HCT116 (cell line): ENCODE results near the gene CENPF. TPM values are rescaled to one million over a fixed set of nuclear protein-coding genes. Genes with fewer than 3 reads are reported as not detected.

Experiments used
- ATAC-seq: fragments of 200-7000 bp; cut with Tn5 transposase; 2 replicates; pipeline ENCODE4 v1.9.1; 2020; ENCODE audit warnings: mild to moderate bottlenecking, moderate library complexity
- BruUV-seq: library from RNA; stranded (reverse); fragments of 400-500 nt; replicated peaks from 2 replicates; lab custom pipeline; 2021; lab: Mats Ljungman, UMichigan
- CTCF ChIA-PET: fragments of 300-600 bp; sonication (Branson Sonifier 250); formaldehyde crosslinking; loops from one replicate; lab custom pipeline; 2021; ENCODE audit warnings: antibody characterized with exemption; lab: Charles Lee
- POLR2A ChIA-PET: fragments of 300-600, 350-600 bp; sonication (Branson Sonifier 250); formaldehyde crosslinking; loops from one replicate; lab custom pipeline; 2021; ENCODE audit warnings: antibody characterized with exemption; lab: Charles Lee
- RAD21 ChIA-PET, 2 experiments: fragments of 300-600 bp; sonication (Branson Sonifier 250); formaldehyde crosslinking; loops; one replicate each; lab custom pipeline; 2023; ENCODE audit warnings: low total read pairs in 2 of 2; ENCODE audit not compliant: uncharacterized antibody in 2 of 2, unreplicated experiment in 2 of 2, low non-redundant PET in 1 of 2; lab: Charles Lee
- DNase-seq: peaks from one replicate; pipeline ENCODE4 v3.0.0-alpha.2; 2010; ENCODE audit warnings: low read depth, low spot score
- H2AFZ ChIP-seq: fragments of 200-600 bp; shearing (Covaris generic), sonication (generic); 2 replicates; pipeline ENCODE4 v1.6.1; 2017; ENCODE audit warnings: low read depth, mixed run types, mixed read lengths, antibody characterized with exemption, low read length; ENCODE audit not compliant: poor library complexity, severe bottlenecking
- H3K27ac ChIP-seq: 2 replicates; pipeline ENCODE4 v1.5.1; 2012; ENCODE audit warnings: low read depth, low read length
- H3K27me3 ChIP-seq: fragments of 200-600 bp; sonication (generic); 2 replicates; pipeline ENCODE4 v1.6.1; 2016; ENCODE audit warnings: mixed run types, low read length, mixed read lengths; ENCODE audit not compliant: insufficient read depth
- H3K36me3 ChIP-seq, 2 experiments: fragments of 200-500 bp in 1 of 2; fragments of 200-600 bp in 1 of 2; sonication (Bioruptor generic) in 1 of 2; sonication (generic) in 1 of 2; 2 replicates each; pipeline versions ENCODE4 v1.5.1 to v1.6.1; 2014 to 2016; ENCODE audit warnings: low read length in 2 of 2, inconsistent platforms in 1 of 2, mixed read lengths in 1 of 2, mixed run types in 1 of 2; ENCODE audit not compliant: insufficient read depth in 2 of 2, control insufficient read depth in 1 of 2
- H3K4me1 ChIP-seq, 2 experiments: fragments of 200-600 bp in 1 of 2; sonication (generic) in 1 of 2; 2 replicates each; pipeline versions ENCODE4 v1.5.1 to v1.6.1; 2012 to 2017; ENCODE audit warnings: low read length in 2 of 2, inconsistent platforms in 1 of 2, mild to moderate bottlenecking in 1 of 2, mixed read lengths in 1 of 2, mixed run types in 1 of 2, moderate library complexity in 1 of 2; ENCODE audit not compliant: insufficient read depth in 2 of 2, control insufficient read depth in 1 of 2
- H3K4me2 ChIP-seq: fragments of 200-600 bp; sonication (generic); 2 replicates; pipeline ENCODE4 v1.6.1; 2017; ENCODE audit warnings: mixed run types, low read length, mixed read lengths
- H3K4me3 ChIP-seq, 2 experiments: fragments of 200-600 bp in 1 of 2; sonication (generic) in 1 of 2; replicated peaks in 1 of 2; 2 replicates each; pipeline ENCODE4 v1.5.1; 2011 to 2016; ENCODE audit warnings: low read length in 2 of 2, control low read depth in 1 of 2, low read depth in 1 of 2, mild to moderate bottlenecking in 1 of 2, mixed read lengths in 1 of 2, mixed run types in 1 of 2
- H3K79me2 ChIP-seq: fragments of 200-600 bp; sonication (generic); 2 replicates; pipeline ENCODE4 v1.6.1; 2017; ENCODE audit warnings: mild to moderate bottlenecking, mixed run types, low read length, moderate library complexity, mixed read lengths; ENCODE audit not compliant: insufficient read depth
- H3K9ac ChIP-seq: fragments of 200-600 bp; sonication (generic); 2 replicates; pipeline ENCODE4 v1.6.1; 2016; ENCODE audit warnings: low read length, mixed read lengths
- H3K9me2 ChIP-seq: fragments of 200-600 bp; sonication (generic), shearing (Covaris generic); 2 replicates; pipeline ENCODE4 v1.6.1; 2017; ENCODE audit warnings: mixed run types, mild to moderate bottlenecking, moderate library complexity; ENCODE audit not compliant: insufficient read depth
- H3K9me3 ChIP-seq, 2 experiments: fragments of 200-500 bp in 1 of 2; fragments of 200-600 bp in 1 of 2; sonication (Bioruptor generic) in 1 of 2; sonication (generic) in 1 of 2; 2 replicates each; pipeline ENCODE4 v1.6.1; 2014 to 2017; ENCODE audit warnings: low read length in 2 of 2, mixed read lengths in 2 of 2, inconsistent platforms in 1 of 2, low read depth in 1 of 2, mild to moderate bottlenecking in 1 of 2, mixed run types in 1 of 2, moderate library complexity in 1 of 2; ENCODE audit not compliant: control insufficient read depth in 1 of 2, insufficient read depth in 1 of 2
- H4K20me1 ChIP-seq: fragments of 200-600 bp; sonication (generic), shearing (Covaris generic); 2 replicates; pipeline ENCODE4 v1.6.1; 2017; ENCODE audit warnings: mixed run types, mild to moderate bottlenecking, moderate library complexity; ENCODE audit not compliant: insufficient read depth
- CBX3 ChIP-seq: IDR thresholded peaks from 2 replicates; pipeline ENCODE4 v1.6.1; 2012; ENCODE audit warnings: low read depth
- ELF1 ChIP-seq: IDR thresholded peaks from 2 replicates; pipeline ENCODE4 v1.6.1; 2012; ENCODE audit warnings: low read depth, borderline replicate concordance
- EZH2 ChIP-seq: fragments of 200-600 bp; sonication (generic); IDR thresholded peaks from 2 replicates; pipeline ENCODE4 v1.6.1; 2017; ENCODE audit warnings: antibody characterized with exemption, mixed run types
- EZH2phosphoT487 ChIP-seq: fragments of 200-600 bp; IDR thresholded peaks from 2 replicates; pipeline ENCODE4 v1.6.1; 2018; ENCODE audit warnings: antibody characterized with exemption, borderline replicate concordance
- FOSL1 ChIP-seq: IDR thresholded peaks from 2 replicates; pipeline ENCODE4 v1.6.1; 2012; ENCODE audit warnings: low read depth
- POLR2AphosphoS5 ChIP-seq: IDR thresholded peaks from 2 replicates; pipeline ENCODE4 v1.6.1; 2011; ENCODE audit warnings: mild to moderate bottlenecking, low read depth, low read length, moderate library complexity
- RAD21 ChIP-seq: IDR thresholded peaks from 2 replicates; pipeline ENCODE4 v1.6.1; 2012; ENCODE audit warnings: low read depth, mild to moderate bottlenecking
- SIN3A ChIP-seq: IDR thresholded peaks from 2 replicates; pipeline ENCODE4 v1.6.1; 2012; ENCODE audit warnings: low read depth
- SP1 ChIP-seq: IDR thresholded peaks from 2 replicates; pipeline ENCODE4 v1.6.1; 2012; ENCODE audit warnings: low read depth
- TCF7L2 ChIP-seq: IDR thresholded peaks from 2 replicates; pipeline ENCODE4 v1.7.0; 2011; ENCODE audit warnings: borderline replicate concordance, inconsistent platforms; ENCODE audit not compliant: insufficient read depth, insufficient read length; ENCODE audit errors: extremely low read depth
- YY1 ChIP-seq: IDR thresholded peaks from 2 replicates; pipeline ENCODE4 v1.6.1; 2011; ENCODE audit warnings: low read length, low read depth, moderate library complexity, mild to moderate bottlenecking; ENCODE audit not compliant: insufficient replicate concordance; ENCODE audit errors: extremely low read depth
- ZFX ChIP-seq: fragments of 450-650 bp; IDR thresholded peaks from 2 replicates; pipeline ENCODE4 v1.6.1; 2017
- ZNF274 ChIP-seq: fragments of 200-500 bp; sonication (Bioruptor generic); IDR thresholded peaks from 2 replicates; pipeline ENCODE4 v1.6.1; 2014; ENCODE audit warnings: mild to moderate bottlenecking, low read depth, low read length, inconsistent platforms
- intact Hi-C: fragments of 100-400 bp; cut with micrococcal nuclease; formaldehyde crosslinking; loops from 2 replicates; pipeline ENCODE4 v1.10.0; 2022
- total RNA-seq: library from RNA; stranded (reverse); gene quantifications from one replicate; pipeline ENCODE4 v1.2.1, GENCODE V29; 2021; ENCODE audit not compliant: unreplicated experiment
- TF ChIP-seq, protein P1 (sequence below): IDR thresholded peaks from 2 replicates; pipeline ENCODE4 v1.6.1; 2012
- TF ChIP-seq, protein P2 (sequence below), 3 experiments: fragments of 200-600 bp in 1 of 3; sonication (generic) in 1 of 3; IDR thresholded peaks in 2 of 3; conservative IDR thresholded peaks in 1 of 3; 2 replicates each; pipeline ENCODE4 v1.5.1; 2012 to 2017; ENCODE audit warnings: low read depth in 2 of 3, low read length in 2 of 3, antibody characterized with exemption in 1 of 3, borderline replicate concordance in 1 of 3, control low read depth in 1 of 3, mild to moderate bottlenecking in 1 of 3, mixed read lengths in 1 of 3, mixed run types in 1 of 3, moderate library complexity in 1 of 3; ENCODE audit not compliant: insufficient read depth in 1 of 3
- TF ChIP-seq, protein P3 (sequence below): IDR thresholded peaks from 2 replicates; pipeline ENCODE4 v1.6.1; 2011; ENCODE audit warnings: mild to moderate bottlenecking, low read length, moderate library complexity; ENCODE audit not compliant: insufficient replicate concordance; ENCODE audit errors: extremely low read depth
- TF ChIP-seq, protein P4 (sequence below): IDR thresholded peaks from 2 replicates; pipeline ENCODE4 v1.6.1; 2012; ENCODE audit warnings: low read depth

The CENPF gene
- total RNA-seq, 1 experiment from 2014 or later: 120 TPM

DNA sequence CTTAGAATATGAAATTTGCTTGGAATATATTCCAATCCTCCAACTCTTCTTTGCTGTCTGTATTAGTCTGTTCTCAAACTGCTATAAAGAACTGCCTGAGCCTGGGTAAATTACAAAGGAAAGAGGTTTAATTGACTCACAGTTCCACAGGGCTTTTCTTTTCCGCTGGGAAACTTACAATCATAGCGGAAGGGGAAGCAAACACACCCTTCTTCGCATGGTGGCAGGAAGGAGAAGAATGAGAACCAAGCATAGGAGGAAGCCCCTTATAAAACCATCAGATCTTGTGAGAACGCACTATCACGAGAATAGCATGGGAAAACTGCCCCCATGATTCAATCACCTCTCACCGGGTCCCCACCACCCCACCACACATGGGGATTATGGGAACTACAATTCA, 14.8 kb downstream of the CENPF start:
- H2AFZ ChIP-seq: no peak overlapping the region
- POLR2A ChIA-PET: no interaction called here
- H3K4me3 ChIP-seq: no peak overlapping the region

More for the DNA sequence above, 14.8 kb downstream of the CENPF start:
- H3K4me2 ChIP-seq: no peak overlapping the region
- peaks cover 41% of the 10 kb centered on the region for H3K79me2 ChIP-seq
- H3K9me3 ChIP-seq: no peaks in the 10 kb centered on the region
- CTCF ChIA-PET: no interaction called here
- intact Hi-C loops: no loop called here
- TF ChIP-seq FOSL1 (no peak), EZH2phosphoT487 (no peak), ELF1 (no peak), YY1 (no peak), SIN3A (no peak), RAD21 (no peak), EZH2 (no peak), TCF7L2 (no peak), ZFX (no peak), ZNF274 (no peak), CBX3 (no peak), SP1 (no peak), POLR2AphosphoS5 (no peak)
- TF ChIP-seq, protein P1, sequence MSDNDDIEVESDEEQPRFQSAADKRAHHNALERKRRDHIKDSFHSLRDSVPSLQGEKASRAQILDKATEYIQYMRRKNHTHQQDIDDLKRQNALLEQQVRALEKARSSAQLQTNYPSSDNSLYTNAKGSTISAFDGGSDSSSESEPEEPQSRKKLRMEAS: no peak
- TF ChIP-seq, protein P2, sequence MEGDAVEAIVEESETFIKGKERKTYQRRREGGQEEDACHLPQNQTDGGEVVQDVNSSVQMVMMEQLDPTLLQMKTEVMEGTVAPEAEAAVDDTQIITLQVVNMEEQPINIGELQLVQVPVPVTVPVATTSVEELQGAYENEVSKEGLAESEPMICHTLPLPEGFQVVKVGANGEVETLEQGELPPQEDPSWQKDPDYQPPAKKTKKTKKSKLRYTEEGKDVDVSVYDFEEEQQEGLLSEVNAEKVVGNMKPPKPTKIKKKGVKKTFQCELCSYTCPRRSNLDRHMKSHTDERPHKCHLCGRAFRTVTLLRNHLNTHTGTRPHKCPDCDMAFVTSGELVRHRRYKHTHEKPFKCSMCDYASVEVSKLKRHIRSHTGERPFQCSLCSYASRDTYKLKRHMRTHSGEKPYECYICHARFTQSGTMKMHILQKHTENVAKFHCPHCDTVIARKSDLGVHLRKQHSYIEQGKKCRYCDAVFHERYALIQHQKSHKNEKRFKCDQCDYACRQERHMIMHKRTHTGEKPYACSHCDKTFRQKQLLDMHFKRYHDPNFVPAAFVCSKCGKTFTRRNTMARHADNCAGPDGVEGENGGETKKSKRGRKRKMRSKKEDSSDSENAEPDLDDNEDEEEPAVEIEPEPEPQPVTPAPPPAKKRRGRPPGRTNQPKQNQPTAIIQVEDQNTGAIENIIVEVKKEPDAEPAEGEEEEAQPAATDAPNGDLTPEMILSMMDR (IDR thresholded peaks at IDR 0.05 in 2 of 3, conservative IDR thresholded peaks at IDR 0.05 in 1 of 3; ENCODE audit: borderline replicate concordance in 1 of 3, insufficient read depth in 1 of 3, low read depth in 2 of 3, low read length in 2 of 3): no peak
- TF ChIP-seq, protein P3, sequence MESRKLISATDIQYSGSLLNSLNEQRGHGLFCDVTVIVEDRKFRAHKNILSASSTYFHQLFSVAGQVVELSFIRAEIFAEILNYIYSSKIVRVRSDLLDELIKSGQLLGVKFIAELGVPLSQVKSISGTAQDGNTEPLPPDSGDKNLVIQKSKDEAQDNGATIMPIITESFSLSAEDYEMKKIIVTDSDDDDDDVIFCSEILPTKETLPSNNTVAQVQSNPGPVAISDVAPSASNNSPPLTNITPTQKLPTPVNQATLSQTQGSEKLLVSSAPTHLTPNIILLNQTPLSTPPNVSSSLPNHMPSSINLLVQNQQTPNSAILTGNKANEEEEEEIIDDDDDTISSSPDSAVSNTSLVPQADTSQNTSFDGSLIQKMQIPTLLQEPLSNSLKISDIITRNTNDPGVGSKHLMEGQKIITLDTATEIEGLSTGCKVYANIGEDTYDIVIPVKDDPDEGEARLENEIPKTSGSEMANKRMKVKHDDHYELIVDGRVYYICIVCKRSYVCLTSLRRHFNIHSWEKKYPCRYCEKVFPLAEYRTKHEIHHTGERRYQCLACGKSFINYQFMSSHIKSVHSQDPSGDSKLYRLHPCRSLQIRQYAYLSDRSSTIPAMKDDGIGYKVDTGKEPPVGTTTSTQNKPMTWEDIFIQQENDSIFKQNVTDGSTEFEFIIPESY: no peak
- TF ChIP-seq, protein P4, sequence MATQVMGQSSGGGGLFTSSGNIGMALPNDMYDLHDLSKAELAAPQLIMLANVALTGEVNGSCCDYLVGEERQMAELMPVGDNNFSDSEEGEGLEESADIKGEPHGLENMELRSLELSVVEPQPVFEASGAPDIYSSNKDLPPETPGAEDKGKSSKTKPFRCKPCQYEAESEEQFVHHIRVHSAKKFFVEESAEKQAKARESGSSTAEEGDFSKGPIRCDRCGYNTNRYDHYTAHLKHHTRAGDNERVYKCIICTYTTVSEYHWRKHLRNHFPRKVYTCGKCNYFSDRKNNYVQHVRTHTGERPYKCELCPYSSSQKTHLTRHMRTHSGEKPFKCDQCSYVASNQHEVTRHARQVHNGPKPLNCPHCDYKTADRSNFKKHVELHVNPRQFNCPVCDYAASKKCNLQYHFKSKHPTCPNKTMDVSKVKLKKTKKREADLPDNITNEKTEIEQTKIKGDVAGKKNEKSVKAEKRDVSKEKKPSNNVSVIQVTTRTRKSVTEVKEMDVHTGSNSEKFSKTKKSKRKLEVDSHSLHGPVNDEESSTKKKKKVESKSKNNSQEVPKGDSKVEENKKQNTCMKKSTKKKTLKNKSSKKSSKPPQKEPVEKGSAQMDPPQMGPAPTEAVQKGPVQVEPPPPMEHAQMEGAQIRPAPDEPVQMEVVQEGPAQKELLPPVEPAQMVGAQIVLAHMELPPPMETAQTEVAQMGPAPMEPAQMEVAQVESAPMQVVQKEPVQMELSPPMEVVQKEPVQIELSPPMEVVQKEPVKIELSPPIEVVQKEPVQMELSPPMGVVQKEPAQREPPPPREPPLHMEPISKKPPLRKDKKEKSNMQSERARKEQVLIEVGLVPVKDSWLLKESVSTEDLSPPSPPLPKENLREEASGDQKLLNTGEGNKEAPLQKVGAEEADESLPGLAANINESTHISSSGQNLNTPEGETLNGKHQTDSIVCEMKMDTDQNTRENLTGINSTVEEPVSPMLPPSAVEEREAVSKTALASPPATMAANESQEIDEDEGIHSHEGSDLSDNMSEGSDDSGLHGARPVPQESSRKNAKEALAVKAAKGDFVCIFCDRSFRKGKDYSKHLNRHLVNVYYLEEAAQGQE: no peak
- TSS peak; percentile 2 for BruUV-seq
- no peak for ATAC-seq
- no peak overlapping the region for H3K9ac ChIP-seq
- H4K20me1 ChIP-seq: 0 out of 2 replicates have a peak, but pooled peaks cover 8% of the 10 kb centered on the region
- H3K27me3 ChIP-seq: no peaks in the 10 kb centered on the region
- H3K27ac ChIP-seq: no peak overlapping the region
- H3K36me3 ChIP-seq: peaks cover 47 to 48% of the 10 kb centered on the region in 2 experiments
- no peaks in the 10 kb centered on the region for H3K9me2 ChIP-seq
- H3K4me1 ChIP-seq: peaks cover under 1% of the 10 kb centered on the region in 2 experiments; a peak in 2 of 4 replicates
- RAD21 ChIA-PET: no interaction called here
- no peak for DNase-seq
